Natural killer cell (primary cell): ENCODE results near the gene CTDP1. TPM values are rescaled to one million over a fixed set of nuclear protein-coding genes. Genes with fewer than 3 reads are reported as not detected.

ENCODE experiments used
- ATAC-seq, 3 donors: fragments of 150-1000 bp in 2 of 3; fragments of 200-7000 bp in 1 of 3; cut with Tn5 transposase; 1 replicate in 1 of 3; 2 replicates in 2 of 3; pipeline ENCODE4 v1.10.0; 2021; ENCODE audit warnings: mild to moderate bottlenecking in 2 of 3, moderate library complexity in 2 of 3
- DNase-seq, 2 donors: peaks; one replicate each; pipeline versions ENCODE4 v3.0.0 to v3.0.0-alpha.2; 2013 to 2021; ENCODE audit warnings: mixed read lengths in 1 of 2
- H3K27ac ChIP-seq: one replicate; pipeline ENCODE4 v1.5.1; 2013; ENCODE audit warnings: mild to moderate bottlenecking, low read length
- H3K27me3 ChIP-seq: one replicate; pipeline ENCODE4 v1.6.1; 2013; ENCODE audit warnings: low read length; ENCODE audit not compliant: control insufficient read depth, insufficient read depth
- H3K36me3 ChIP-seq: one replicate; pipeline ENCODE4 v1.6.1; 2013; ENCODE audit warnings: low read length; ENCODE audit not compliant: control insufficient read depth, insufficient read depth
- H3K4me1 ChIP-seq: one replicate; pipeline ENCODE4 v1.6.1; 2013; ENCODE audit warnings: low read length; ENCODE audit not compliant: control insufficient read depth, insufficient read depth
- H3K4me3 ChIP-seq: one replicate; pipeline ENCODE4 v1.5.1; 2013; ENCODE audit warnings: low read length
- H3K9me3 ChIP-seq: one replicate; pipeline ENCODE4 v1.6.1; 2013; ENCODE audit warnings: low read length; ENCODE audit not compliant: control insufficient read depth, insufficient read depth
- H3K27ac Mint-ChIP-seq, 2 donors: one replicate each; pipeline ENCODE4 v1.8.0; 2022; ENCODE audit warnings: mild to moderate bottlenecking in 2 of 2, mixed read lengths in 2 of 2, moderate library complexity in 1 of 2
- H3K27me3 Mint-ChIP-seq, 2 donors: one replicate each; pipeline ENCODE4 v1.8.0; 2022; ENCODE audit warnings: low read depth in 2 of 2, mixed read lengths in 2 of 2
- H3K36me3 Mint-ChIP-seq: one replicate; pipeline ENCODE4 v1.8.0; 2022; ENCODE audit warnings: mixed read lengths
- H3K4me1 Mint-ChIP-seq, 2 donors: one replicate each; pipeline ENCODE4 v1.8.0; 2022; ENCODE audit warnings: mixed read lengths in 2 of 2
- H3K4me3 Mint-ChIP-seq: one replicate; pipeline ENCODE4 v1.8.0; 2022; ENCODE audit warnings: mild to moderate bottlenecking, moderate library complexity, mixed read lengths
- H3K9me3 Mint-ChIP-seq, 2 donors: one replicate each; pipeline ENCODE4 v1.8.0; 2022; ENCODE audit warnings: mixed read lengths in 2 of 2
- WGBS: methylation state at CpG from one replicate; pipeline ENCODE4 v1.1.7; 2013; ENCODE audit warnings: missing lambda C conversion rate; ENCODE audit not compliant: insufficient coverage; 5-methylcytosine and 5-hydroxymethylcytosine counted together
- intact Hi-C: fragments of 100-400 bp; cut with micrococcal nuclease; formaldehyde crosslinking; loops from one replicate; pipeline ENCODE4 v1.14.2; 2022
- total RNA-seq, 4 donors: library from RNA; stranded (reverse); fragments of 120-200 nt in 1 of 4; gene quantifications; one replicate each; pipeline versions ENCODE4 v1.2.3 to v1.2.4, GENCODE V29; 2013 to 2022
- TF ChIP-seq, protein P1 (sequence below): fragments of 200-600 bp; IDR thresholded peaks from one replicate; pipeline ENCODE4 v1.8.0; 2022; ENCODE audit warnings: antibody characterized with exemption

The CTDP1 gene
- total RNA-seq, 3 donors from 2014 or later (not counting 1 experiment from before 2014, with no cell fraction given): 66.9 to 89.4 (median 77.1) TPM

DNA sequence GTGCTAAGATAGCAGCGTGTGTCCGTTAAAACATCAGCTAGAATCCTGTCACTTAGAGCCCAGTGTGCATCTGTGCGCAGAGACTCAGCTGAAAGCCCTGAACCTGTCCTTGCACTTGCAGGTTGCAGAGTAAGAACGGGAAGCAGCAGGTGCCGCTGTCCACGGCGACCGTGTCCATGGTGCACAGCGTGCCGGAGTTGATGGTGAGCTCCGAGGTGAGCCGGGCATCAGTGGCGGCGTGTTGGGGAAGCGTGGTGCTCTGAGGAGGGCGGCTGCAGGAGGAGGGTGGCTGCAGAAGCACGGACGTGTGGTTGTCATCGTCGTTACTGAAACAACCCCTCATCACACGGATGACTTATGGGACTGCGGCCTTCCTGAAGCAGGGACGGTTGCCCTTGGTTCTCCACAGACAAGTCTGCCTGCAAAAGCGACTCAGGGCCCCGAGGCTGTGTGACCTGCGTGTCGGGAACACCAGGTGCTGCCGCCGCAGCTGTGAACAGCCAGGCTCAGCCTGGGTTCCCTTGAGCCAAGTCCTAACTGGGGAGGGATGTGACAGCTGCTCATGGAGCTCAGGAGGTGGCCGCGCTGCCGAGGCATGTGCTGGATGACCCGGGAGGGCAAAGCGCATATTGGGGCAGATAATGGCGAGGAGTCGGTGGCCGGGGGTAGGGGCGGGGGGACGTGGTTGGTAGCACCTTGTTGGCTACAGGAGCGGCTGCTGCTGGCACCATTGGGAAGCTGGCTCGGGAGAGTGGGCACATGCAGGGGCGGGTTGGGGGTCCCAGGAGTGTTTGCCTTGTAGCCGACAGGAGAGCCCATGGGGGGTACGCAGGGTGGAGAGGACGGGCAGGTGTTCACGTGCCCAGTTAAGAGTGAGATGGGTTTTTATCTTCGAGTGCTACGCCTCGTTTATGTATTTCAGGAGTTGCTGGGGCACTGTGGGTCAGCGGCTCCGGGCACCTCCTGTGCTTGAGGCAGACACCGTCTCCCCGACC is 16.6 kb downstream of the CTDP1 start:
- Mint-ChIP-seq H3K4me1 (peaks cover 15 to 22% of the 10 kb centered on the region in 2 donors), H3K27me3 (no peaks in the 10 kb centered on the region), H3K9me3 (no peaks in the 10 kb centered on the region), H3K4me3 (no peak overlapping the region), H3K27ac (peak overlapping the region in 1 of 2 donors; percentile 29), H3K36me3 (no peaks in the 10 kb centered on the region)
- peaks cover 51% of the 10 kb centered on the region for H3K36me3 ChIP-seq
- H3K27me3 ChIP-seq: no peaks in the 10 kb centered on the region
- H3K4me3 ChIP-seq: no peak overlapping the region
- H3K27ac ChIP-seq: no peak overlapping the region
- DNase-seq (no peak), ATAC-seq (no peak)
- H3K4me1 ChIP-seq: peaks cover 1% of the 10 kb centered on the region
- intact Hi-C loops: no loop called here
- no peaks in the 10 kb centered on the region for H3K9me3 ChIP-seq
- TF ChIP-seq, protein P1, sequence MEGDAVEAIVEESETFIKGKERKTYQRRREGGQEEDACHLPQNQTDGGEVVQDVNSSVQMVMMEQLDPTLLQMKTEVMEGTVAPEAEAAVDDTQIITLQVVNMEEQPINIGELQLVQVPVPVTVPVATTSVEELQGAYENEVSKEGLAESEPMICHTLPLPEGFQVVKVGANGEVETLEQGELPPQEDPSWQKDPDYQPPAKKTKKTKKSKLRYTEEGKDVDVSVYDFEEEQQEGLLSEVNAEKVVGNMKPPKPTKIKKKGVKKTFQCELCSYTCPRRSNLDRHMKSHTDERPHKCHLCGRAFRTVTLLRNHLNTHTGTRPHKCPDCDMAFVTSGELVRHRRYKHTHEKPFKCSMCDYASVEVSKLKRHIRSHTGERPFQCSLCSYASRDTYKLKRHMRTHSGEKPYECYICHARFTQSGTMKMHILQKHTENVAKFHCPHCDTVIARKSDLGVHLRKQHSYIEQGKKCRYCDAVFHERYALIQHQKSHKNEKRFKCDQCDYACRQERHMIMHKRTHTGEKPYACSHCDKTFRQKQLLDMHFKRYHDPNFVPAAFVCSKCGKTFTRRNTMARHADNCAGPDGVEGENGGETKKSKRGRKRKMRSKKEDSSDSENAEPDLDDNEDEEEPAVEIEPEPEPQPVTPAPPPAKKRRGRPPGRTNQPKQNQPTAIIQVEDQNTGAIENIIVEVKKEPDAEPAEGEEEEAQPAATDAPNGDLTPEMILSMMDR: no peak
- 96% methylated on average over 53 of the region's 53 CpGs for WGBS

DNA sequence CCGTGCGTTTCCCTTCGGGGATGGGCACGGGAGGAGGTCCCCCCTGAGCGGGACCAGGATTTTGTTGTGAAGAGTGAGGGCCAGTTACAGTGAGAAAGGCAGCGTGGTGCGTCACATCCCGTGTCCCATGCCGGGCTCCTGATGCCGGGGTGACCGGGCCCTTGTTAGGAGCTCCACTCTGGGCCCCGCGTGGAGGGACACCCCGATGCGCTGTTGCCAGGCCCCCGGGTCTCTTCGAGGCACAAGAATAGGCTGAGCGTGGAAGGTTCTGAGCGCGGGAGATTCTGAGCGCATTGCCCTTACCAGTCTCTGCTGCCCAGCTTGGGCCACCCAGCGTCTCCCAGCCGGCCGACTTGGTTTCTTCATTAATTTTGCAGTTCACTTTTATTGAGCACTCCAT is 17.6 kb downstream of the CTDP1 start:
- H3K4me1 Mint-ChIP-seq: peaks cover 12 to 20% of the 10 kb centered on the region in 2 donors
- TF ChIP-seq, protein P1: no peak
- no peaks in the 10 kb centered on the region for H3K36me3 Mint-ChIP-seq
- no peak overlapping the region for H3K4me3 ChIP-seq
- no peak for DNase-seq
- peaks cover 51% of the 10 kb centered on the region for H3K36me3 ChIP-seq
- no peaks in the 10 kb centered on the region for H3K27me3 Mint-ChIP-seq
- H3K27ac Mint-ChIP-seq: no peak overlapping the region
- intact Hi-C loops: no loop called here
- H3K27ac ChIP-seq: no peak overlapping the region
- no peaks in the 10 kb centered on the region for H3K9me3 Mint-ChIP-seq
- 94% methylated on average over 24 of the region's 24 CpGs for WGBS
- H3K4me3 Mint-ChIP-seq: no peak overlapping the region
- no peaks in the 10 kb centered on the region for H3K27me3 ChIP-seq
- no peak for ATAC-seq
- no peaks in the 10 kb centered on the region for H3K4me1 ChIP-seq
- no peaks in the 10 kb centered on the region for H3K9me3 ChIP-seq

DNA sequence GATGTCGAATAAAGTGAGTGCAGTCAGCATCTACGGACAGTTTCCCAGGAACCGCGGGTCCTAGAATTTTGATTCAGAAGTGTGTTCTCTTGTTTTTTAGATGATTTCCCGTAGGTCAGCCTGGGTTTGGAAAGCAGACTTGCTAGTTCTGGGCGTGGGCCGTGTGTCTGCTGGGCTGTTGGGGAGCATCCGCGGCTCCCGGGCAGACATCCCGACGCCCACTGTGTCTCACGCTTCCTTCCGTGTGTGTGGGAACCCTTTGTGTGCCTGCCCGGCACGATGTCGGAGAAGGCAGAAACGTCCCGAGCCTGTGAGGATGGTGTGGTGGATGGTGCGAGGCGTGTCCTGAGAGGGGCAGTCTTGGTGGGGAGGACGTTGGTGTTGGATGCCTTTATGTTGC is 18.4 kb downstream of the CTDP1 start:
- no peak overlapping the region for H3K4me3 ChIP-seq
- no peak for DNase-seq
- Mint-ChIP-seq H3K4me3 (no peak overlapping the region), H3K4me1 (peaks cover 4 to 12% of the 10 kb centered on the region in 2 donors), H3K27me3 (no peaks in the 10 kb centered on the region), H3K9me3 (no peaks in the 10 kb centered on the region), H3K27ac (peak overlapping the region in 1 of 2 donors; percentile 34), H3K36me3 (no peaks in the 10 kb centered on the region)
- H3K4me1 ChIP-seq: no peaks in the 10 kb centered on the region
- H3K27me3 ChIP-seq: no peaks in the 10 kb centered on the region
- 97% methylated on average over 22 of the region's 22 CpGs for WGBS
- H3K9me3 ChIP-seq: no peaks in the 10 kb centered on the region
- H3K36me3 ChIP-seq: peaks cover 51% of the 10 kb centered on the region
- ATAC-seq: no peak
- intact Hi-C loops: no loop called here
- no peak overlapping the region for H3K27ac ChIP-seq
- TF ChIP-seq, protein P1: no peak
